Measurements from ENCODE around the gene GARNL3.

DNA sequence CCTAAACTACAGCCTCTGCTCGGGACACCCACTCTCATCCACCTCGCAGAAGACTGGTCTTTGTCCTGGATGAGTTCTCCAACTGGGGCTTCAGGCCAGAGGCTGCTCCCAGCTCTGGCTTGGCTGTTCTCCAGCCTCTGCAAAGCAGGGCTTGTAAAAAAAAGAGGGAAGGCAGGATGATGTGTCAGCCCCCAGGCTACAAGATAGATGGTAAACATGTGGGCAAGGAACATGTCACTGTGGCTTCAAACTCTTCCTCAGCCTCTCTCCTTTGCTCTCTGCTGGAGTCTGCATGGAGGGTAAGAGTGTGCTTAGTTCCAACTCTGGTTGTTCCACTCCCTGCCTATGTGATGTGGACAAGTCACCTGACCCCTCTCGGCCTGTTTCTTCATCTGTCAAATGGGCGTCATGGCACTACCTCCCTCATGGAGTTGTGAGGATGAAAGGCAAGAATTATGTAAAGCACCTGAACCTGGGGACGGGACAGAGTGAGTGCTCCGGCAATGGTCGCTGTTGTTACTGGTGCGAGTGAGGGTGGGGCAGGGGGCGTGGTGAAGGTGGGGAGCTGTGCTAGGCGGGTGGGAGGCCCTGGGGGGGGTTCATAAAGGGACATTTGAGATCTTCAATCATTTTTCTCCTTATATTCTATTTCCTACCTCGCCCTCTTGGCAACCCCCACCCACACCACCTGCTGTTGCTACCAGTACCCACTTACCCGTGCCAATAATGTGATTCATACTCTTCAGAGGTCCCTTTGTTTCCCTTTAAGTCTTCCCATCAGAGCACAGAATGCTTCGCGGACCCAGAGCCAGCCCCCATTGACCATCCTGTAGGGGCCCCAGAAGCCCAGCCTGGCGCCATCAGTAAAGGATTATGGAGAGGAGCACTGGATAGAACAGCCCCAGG, 152.8 kb downstream of the GARNL3 start:
- TF ChIP-seq, protein P1, sequence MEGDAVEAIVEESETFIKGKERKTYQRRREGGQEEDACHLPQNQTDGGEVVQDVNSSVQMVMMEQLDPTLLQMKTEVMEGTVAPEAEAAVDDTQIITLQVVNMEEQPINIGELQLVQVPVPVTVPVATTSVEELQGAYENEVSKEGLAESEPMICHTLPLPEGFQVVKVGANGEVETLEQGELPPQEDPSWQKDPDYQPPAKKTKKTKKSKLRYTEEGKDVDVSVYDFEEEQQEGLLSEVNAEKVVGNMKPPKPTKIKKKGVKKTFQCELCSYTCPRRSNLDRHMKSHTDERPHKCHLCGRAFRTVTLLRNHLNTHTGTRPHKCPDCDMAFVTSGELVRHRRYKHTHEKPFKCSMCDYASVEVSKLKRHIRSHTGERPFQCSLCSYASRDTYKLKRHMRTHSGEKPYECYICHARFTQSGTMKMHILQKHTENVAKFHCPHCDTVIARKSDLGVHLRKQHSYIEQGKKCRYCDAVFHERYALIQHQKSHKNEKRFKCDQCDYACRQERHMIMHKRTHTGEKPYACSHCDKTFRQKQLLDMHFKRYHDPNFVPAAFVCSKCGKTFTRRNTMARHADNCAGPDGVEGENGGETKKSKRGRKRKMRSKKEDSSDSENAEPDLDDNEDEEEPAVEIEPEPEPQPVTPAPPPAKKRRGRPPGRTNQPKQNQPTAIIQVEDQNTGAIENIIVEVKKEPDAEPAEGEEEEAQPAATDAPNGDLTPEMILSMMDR (IDR thresholded peaks at IDR 0.05; ENCODE audit: poor library complexity) = no peak
- TF ChIP-seq EZH2 (IDR thresholded peaks at IDR 0.05; ENCODE audit: borderline replicate concordance) (no peak), EZH2phosphoT487 (IDR thresholded peaks at IDR 0.05; ENCODE audit: low read depth, severe bottlenecking, unreplicated experiment) (no peak)

Data from hepatocyte (in vitro differentiated cells).